Stimulated activated CD8-positive, alpha-beta memory T cell treated with anti-CD3 and anti-CD28 coated beads, Interleukin-2, amount 100 ng/mL, for 1 hour (primary cell): ENCODE measurements around the gene STIM2.

Source experiments
- DNase-seq, 2 donors: peaks; one replicate each; pipeline ENCODE4 v3.0.0-alpha.2; 2020; ENCODE audit warnings: low read depth in 2 of 2

Gene STIM2

DNA sequence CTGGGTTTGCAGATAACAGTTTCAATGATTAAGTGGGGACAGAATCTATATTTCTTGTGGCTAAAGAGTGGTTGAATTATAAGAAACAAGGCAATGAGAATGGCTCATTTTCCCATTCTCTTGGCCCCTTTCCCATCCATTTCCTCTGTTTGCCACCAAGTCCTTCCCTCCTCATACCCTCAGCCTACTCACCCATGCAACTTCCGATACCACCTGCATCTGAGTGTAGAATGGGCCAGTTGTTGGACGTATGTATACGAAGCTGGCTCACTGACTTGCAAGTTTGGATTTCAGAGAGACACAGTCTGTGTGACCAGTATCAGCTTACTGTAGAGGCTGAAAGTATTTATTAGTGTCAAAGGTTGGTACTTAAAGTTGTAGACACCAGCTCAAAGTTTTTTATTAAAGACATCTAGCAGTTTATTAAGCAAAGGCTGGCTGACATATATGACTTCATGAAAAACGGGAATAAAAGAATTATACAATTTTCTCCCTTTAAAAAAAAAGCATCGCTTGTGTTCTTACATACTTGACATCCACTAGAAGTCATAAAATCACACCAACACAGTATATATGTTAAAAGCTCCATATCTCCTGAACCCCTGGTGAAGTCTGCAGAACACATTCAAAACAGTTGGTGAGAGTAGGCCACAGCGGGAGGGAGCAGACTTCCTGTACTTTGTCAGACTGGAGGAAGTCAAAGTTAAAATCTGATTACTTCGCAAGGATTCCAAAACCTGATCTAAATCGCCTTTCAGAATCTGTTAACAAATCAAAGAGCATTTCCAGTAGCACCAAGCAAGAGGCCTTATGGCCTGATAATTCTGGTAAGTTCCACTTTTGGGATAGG, 22.4 kb upstream of the STIM2 start:
- DNase-seq = no peak

DNA sequence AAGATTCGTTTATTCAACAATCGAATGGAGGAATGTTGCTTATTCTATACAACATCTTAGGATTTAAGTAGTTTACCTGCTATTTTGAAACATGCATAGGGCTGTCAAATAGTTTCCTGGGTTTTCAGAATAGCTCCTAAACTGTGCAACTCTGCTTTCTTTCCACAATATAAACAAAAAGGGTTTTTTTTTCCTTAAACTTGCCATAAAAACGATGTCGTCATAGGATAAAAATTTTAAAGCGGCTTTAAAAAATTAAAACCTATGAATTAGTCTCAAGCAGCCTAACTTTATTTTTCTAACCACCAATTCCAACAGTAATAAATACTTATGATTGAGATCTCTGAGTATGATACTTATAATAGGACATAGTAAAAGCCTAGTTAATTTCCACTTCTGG, 21.6 kb upstream of the STIM2 start:
- DNase-seq = no peak

DNA sequence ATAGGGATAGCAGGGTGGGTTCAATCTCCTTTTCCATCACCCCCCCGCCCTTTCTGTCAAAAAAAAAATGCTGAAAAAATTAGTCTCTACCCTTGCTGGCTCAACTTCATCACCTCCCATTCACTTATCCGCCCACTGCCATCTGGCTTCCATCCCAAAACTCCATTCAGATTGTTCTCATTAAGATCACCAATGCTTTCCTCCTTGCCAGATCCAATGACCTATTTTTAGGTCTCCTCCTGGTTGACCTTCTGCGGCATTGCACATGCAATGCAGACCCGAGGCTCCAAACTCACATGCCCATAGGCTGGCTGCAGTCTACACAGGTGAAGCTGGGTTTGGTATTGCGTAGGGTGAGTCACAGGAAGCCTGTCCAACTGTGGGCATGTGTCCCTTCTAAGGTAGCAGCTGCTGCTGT, 21.1 kb upstream of the STIM2 start:
- DNase-seq = no peak

DNA sequence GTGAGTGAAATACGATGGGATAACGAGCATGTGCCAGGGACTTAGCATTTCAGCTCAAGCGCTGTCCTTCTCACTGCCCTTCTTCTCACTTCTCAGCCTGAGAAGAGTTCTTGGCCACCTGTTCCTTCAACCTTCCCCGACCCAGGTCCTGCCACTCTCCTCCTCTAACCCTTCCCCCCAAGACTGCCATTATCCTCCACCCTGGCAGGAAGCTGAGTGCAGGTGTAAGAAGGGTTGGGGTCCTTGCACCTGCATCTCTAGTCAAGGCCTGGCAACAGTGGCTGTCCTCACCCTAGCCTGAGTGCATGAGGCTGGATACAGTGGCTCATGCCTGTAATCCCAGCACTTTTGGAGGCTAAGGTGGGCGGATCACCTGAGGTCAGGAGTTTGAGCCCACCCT, 19.9 kb upstream of the STIM2 start:
- DNase-seq = no peak

DNA sequence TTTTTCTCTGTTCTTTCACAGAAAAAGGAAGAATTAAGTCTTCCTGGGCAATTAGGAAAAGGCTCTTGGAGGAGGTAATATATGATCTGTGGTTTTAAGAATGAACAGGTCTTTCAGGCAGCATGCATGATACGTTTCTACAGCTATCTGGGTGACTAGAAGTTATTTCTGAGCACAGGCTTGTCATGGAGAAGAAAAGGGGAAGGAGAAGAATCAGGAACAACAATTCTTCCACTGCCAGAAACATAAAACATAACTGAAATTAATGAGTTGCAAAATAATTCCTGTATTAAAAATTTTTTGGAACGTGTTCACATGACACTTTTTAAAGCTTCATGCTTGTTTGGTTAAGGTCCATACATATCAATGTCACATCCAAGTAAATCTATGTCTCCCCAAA, 17.7 kb upstream of the STIM2 start:
- DNase-seq = no peak

DNA sequence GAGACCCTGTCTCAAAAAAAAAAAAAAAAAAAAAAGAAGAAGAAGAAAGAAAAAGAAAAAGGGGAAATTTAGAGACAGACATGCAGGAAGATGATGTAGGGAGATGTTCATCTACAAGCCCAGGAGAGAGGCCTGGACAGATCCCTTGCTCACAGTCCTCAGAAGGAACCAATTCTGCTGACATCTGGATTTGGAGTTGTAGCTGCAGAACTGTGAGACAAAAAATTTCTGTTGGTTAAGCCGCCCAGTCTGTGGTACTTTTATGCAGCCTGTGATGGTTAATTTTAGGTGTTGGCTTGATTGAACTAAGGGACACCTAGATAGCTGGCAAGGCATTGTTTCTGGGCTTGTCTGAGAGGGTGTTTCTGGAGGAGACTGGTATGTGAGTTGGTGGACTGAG, 10.1 kb upstream of the STIM2 start:
- no peak for DNase-seq

DNA sequence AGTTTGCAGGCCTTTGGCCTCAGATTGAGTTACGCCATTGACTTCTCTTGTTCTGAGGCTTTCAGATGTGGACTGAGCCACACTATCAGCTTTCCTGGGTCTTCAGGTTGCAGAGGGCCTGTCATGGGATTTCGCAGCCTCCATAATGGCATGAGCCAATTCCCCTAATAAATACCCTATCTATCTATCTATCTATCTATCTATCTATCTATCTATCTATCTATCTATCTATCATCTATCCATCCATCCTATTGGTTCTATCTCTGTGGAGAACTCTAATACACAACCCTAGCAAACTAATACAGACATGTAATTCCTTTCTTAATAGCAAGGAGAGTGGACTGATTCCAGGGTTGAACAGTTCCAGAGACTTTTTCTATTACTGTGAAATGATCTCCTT, 9.5 kb upstream of the STIM2 start:
- no peak for DNase-seq

DNA sequence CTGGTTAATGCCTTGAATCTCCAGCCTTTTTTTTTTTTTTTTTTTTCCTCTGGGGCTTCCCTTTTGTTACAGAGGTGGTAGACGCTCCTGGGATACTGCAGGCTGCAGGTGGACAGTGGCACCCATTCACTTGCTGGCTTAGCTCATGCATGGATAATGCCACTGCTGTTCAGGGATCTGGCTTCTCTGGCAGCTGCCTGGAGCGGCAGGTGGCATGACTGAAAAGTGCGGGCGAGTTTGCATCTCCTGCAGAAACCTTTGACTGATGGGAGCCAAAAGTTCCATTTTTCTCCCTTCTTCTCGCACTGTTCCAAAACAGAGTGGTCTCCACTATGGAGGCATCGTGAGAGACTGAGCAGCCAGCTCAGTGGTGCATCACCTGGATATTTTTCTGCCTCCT, 5.9 kb upstream of the STIM2 start:
- DNase-seq = no peak

DNA sequence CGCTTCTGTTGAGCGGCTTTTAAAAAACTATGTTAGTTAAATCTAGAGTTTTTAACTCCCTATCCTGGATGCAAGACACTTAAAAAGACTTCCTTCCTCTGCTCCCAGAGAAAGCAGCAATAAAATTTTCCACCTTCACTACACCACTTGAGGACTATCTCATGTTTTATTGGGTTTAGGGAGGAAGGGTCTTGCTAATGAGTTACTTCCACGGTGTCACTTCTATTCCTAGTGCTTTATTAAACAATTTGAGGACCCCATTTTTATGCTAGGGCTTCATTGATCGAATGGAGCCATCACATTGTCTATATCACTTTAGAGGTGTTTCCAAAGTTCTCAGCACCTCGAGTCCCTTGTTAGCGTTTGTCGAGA, 3.7 kb upstream of the STIM2 start:
- DNase-seq = no peak

DNA sequence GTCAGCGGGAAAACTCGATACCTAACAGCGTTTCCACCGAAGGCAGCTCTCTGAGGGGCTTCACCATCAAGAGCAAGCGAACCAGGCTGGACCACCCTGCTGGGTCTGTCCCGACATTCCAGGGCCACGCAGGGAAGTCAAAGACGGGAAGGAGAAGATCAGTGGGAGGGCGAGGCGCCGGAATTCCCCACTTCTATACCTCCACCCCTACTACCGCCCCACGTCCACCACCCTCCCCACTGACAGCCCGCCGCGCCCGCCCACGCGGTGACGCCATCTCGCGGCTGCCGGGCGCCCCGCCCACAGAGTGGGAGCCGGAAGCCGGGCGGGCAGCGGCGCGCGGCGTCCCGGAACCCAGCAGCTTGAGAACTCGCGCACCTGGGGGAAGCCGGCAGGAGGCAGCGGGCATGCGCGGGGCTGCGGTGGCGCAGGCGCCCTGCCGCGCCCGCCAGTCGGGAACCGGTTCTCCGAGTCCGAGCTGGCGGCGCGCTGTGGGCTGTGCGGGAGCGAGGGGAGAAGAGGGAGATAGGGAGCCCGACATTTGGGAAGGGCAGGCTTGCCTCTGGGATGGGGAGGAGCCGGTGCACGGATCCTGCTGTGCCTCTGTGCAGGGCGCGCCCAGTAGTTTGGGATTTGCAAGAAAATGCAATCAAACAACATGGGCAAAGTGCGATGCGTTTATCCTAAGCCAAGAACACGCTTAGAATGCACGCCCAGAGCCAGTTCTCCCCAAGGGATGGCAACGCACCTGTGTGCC, 3.2 kb upstream of the STIM2 start:
- peak; percentile 88 to 91 for DNase-seq

DNA sequence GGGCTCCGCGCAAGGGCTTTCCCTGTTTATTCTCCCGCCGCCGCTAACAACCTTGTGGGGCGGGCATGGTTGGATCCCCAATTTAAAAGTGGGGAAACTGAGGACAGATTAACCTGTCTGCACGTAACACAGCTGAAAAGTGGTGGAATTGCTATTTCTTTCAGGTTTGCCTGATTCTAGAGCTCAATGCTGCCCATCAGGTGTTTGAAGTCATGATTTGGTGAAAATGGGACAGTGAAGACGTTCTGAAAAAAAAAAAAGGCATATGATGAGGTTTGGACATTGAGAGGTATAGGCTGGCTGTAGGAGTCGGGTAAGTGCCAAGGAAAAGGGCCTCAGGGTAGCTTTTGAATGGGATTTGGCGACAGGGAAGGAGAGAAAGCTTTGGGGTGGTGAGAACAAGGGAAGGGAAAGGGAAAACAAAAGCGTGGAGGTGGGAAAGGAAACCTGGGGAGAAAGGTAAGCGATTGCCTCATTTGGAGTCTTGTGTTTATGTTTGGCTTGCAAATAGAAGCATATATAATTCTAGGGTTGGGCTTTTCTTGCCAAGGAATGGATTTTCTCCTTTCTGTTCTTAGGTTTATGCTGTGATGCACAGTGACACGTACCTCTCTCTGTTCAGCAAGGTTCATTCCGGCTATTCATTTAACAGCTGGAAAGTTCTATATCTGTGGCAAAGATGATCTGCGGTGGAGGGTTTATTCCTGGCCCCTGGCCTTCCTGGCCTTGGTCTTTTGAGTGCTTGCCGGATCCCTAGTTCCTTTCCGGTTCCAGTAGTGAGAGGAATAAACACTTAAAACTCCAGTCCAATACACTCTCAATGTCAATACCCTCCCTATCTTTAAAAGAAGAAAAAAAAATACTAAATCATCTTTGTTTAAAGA, 2.4 kb upstream of the STIM2 start:
- no peak for DNase-seq

DNA sequence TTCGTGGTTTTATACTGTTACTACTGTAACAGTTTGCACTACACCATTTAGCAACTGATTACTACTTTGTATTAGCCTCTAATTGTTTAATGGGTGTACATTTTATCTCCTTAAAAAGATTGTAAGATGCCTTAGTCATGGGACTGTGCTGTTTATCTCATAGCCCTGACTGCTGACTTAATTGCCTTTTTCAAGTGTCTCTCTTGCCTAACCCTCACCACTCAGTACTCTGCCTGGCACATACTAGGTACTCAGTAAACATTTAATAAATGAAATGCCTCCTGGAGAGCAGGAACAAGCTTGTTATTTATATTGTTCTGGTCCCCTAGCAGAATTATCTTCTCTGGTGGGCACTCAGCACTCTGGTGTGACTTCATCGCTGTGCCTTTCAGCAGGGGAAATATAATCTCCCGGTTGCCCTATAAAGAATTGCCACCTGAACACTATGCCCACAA, 1.7 kb upstream of the STIM2 start:
- DNase-seq = no peak

DNA sequence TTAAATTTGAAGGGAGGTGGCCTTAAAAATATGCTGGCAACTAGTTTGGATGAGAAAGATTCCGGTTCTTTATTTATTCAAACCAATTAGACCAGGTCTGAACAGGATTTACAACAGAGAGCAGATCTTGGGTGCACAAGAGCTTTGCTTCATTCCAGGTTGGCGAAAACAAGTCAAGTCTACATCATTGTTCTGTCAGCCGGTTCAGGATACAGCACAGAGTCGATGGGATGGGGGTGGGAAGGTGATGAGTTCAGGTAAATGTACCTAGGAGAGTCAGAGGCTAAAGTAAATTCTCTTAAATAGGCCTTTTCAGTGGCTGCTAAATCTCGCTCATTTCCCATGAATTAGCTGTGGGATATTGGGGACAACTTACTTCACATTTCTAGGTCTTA, 882 bp upstream of the STIM2 start:
- DNase-seq = no peak

DNA sequence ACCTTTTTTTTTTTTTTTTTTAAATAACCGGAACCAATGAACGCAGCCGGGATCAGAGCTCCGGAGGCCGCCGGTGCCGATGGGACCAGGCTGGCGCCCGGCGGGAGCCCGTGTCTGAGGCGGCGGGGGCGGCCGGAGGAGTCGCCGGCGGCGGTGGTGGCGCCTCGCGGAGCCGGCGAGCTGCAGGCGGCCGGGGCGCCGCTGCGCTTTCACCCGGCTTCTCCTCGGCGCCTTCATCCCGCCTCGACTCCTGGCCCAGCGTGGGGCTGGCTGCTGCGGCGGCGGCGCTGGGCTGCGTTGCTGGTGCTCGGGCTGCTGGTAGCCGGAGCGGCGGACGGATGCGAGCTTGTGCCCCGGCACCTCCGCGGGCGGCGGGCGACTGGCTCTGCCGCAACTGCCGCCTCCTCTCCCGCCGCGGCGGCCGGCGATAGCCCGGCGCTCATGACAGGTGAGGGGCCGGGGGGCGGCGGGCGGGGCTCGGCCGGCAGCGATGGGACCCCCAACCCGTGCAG, 337 bp downstream of the STIM2 start:
- DNase-seq = peak in 1 of 2 donors; percentile 31

DNA sequence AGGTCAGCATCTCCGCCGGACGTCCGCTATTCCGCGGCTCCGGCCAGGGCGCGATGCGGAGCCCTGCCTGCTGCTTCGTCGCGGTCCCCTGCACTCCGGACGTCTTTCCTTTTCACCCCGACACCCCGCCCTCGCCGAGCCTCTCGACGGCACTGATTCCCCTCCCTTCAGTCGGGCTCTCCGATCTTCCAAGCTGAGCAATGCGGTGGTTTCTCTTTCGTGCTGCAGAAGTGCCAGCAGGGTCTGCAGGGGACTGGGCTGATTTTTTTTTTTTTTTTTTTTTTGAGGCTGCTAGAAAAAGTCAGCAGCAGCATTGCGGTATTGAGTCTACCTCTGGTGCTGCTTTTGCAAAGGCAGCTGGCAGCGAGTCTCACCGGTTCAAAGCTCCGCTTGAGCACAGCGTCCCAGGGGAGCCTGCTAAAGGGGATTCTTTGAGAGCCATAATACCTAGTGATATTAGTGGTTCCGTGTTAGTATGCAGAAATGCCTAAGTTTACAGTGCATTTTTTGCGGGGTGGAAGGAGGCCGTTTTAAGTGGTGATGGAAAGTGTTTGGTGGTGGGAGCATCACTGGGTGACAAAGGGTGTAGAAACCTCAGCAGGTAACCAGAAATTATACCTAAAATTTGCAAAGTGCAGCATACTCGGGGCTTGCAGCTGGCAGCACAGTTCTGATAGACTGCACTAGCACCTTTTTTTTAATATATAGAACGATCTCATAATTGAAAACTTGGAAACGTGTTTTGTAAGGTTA, 969 bp downstream of the STIM2 start:
- DNase-seq = peak; percentile 51 to 56

DNA sequence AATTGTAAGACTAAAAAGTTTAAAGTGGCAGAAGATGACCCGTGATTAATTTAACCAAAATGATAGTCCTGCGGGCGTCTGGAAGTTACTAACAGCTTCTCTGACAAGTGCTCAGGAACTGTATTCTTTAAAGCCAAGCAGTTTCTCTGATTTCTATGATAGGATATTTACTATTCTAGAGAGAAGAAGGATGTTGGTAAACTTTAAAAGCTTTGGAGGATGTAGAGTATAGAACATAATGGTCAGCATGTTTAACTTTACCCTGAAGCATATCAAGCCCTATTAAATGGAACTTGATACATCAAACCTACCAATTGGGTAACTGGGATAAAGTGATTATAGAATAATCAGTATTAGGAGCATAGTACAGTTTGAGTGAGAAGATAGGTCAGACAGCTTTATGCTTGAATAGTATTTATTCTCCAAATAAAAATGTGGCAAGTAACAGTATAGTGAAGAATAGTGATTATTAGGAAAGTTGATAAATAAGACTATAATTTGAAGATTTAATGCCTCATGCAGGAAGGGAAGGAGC, 1.8 kb downstream of the STIM2 start:
- DNase-seq = no peak

DNA sequence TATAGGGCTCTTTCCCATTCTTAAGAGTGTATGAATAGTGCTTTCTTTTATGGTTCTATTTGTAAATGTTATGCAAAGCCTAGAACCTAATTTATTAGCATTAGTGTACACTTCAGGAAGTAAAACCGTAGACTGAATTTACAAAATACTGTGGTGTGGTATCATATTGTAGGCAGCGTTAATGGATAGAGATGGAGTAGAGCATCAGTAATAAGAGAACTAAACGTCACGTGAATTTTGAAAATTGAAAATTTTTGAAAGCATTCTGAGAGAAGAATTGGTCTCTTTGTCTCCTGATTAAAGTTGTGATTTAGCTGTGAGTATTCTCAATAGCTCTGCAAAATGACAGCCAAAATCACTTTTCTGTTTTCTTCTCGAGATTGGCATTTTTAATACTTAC, 2.9 kb downstream of the STIM2 start:
- DNase-seq = no peak

DNA sequence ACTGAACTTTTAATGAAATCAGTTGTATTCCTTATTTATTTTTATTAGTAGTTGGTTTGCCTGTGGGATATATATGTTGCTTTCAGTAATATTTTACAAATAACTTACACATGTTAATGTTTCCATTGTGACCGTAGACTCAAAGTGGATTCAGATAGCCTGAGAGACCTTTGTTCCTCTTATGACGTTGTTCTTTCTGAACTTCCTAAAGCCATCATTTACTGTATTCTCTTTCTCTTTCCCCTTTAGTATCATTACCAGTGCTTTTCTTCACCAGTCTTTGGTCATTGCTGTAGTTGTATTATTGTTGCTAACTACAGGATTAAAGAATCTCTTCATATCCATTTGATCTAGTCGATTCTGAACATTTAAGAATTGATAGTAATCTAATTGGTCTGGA, 4.3 kb downstream of the STIM2 start:
- no peak for DNase-seq

DNA sequence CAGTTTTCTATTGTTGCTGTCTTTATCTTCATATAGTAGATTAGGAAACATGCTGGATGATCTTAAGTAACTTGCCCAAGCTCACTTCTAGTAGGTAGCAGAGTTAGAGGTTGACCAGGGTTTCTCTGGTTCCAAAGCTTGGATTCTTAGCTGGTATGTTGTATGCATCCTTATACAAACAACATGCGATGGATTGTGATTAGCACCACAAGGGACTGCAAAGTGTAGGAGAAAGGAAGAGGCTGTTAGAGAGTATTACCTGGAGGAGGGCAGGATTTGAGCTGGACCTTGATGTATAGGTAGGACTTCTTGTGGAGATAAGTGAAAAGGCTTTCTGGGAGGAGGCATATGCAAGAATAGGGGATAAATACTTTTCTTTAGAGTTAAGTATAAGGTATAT, 5.6 kb downstream of the STIM2 start:
- DNase-seq = no peak

DNA sequence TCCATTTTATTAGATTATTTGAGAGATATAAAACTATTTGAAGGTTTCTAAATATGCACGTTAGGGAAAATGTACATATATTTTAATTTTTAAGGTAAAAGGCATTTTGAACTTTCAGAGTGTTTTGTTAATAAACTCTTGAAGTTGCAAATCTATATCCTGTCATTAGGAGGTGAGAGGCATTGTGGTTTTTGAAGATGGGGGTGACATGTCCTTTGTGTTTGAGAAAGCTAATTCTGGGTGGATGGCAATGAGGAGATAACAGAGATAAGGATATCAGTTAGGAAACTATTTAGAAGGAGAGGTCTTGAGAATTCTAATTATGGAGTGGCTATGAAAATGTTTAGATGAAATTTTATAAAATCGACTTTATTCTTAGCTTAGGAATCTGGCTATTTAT, 6.1 kb downstream of the STIM2 start:
- no peak for DNase-seq
